Gastroesophageal sphincter (tissue), 3 donors: ENCODE data around the gene SYCP3.

ENCODE experiments used
- EP300 ChIP-seq: sonication (generic); formaldehyde crosslinking; IDR thresholded peaks from one replicate; pipeline ENCODE4 v1.6.1; 2017; ENCODE audit warnings: antibody characterized with exemption, mild to moderate bottlenecking
- POLR2AphosphoS5 ChIP-seq: sonication (generic); formaldehyde crosslinking; IDR thresholded peaks from one replicate; pipeline ENCODE4 v1.6.1; 2017; ENCODE audit warnings: antibody characterized with exemption
- TF ChIP-seq, protein P1 (sequence below), 4 experiments: fragments of 200-600 bp in 2 of 4; fragments of 450-650 bp in 2 of 4; sonication (generic) in 1 of 4; IDR thresholded peaks; one replicate each; pipeline ENCODE4 v1.5.1; 2017 to 2019; ENCODE audit warnings: antibody characterized with exemption in 4 of 4, mild to moderate bottlenecking in 2 of 4, moderate library complexity in 2 of 4

DNA sequence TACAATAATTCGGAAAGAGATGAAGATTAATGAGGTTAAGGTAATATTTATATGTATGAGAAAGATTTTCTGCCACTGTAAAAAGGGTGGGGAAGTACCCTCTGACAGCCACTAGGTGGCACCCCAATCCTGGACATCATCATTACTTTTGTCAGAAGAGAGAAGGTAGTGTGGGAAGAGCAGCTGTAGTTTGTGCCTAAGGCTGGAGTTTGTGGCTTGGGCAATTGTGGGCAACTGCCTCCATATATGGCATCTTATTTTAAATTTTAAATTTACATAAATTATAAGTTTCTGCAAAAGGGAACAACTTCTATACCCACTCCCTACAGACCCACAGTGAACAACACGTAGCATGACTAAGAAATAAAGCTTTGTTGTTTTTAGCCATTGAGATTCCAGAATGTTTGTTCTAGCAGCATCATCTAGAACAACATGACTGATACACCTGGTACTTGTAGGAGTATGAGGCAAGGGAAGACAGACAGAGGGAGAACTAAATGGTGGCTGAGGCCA is 34.4 kb upstream of the SYCP3 start:
- no peak for TF ChIP-seq POLR2AphosphoS5
- no peak for TF ChIP-seq EP300
- TF ChIP-seq, protein P1, sequence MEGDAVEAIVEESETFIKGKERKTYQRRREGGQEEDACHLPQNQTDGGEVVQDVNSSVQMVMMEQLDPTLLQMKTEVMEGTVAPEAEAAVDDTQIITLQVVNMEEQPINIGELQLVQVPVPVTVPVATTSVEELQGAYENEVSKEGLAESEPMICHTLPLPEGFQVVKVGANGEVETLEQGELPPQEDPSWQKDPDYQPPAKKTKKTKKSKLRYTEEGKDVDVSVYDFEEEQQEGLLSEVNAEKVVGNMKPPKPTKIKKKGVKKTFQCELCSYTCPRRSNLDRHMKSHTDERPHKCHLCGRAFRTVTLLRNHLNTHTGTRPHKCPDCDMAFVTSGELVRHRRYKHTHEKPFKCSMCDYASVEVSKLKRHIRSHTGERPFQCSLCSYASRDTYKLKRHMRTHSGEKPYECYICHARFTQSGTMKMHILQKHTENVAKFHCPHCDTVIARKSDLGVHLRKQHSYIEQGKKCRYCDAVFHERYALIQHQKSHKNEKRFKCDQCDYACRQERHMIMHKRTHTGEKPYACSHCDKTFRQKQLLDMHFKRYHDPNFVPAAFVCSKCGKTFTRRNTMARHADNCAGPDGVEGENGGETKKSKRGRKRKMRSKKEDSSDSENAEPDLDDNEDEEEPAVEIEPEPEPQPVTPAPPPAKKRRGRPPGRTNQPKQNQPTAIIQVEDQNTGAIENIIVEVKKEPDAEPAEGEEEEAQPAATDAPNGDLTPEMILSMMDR (IDR thresholded peaks at IDR 0.05) = peak; percentile 91 to 98 (median 95)
